ENCODE results near the gene MAGEC3.
"Not testable (repeated sequence)": the region's sequence is repeated elsewhere in the genome, so short reads cannot be mapped to it uniquely, and the experiment has no call there.

MAGEC3 gene

GRCh38 chrX:141857479-141857878 lies 19.4 kb downstream of the MAGEC3 start:
- no peak overlapping the region for H3K27ac ChIP-seq
- TF ChIP-seq CTCF (conservative IDR thresholded peaks at IDR 0.05), result no peak

- no peak overlapping the region for H3K27ac ChIP-seq
- TF ChIP-seq CTCF (conservative IDR thresholded peaks at IDR 0.05), result peak; percentile 35
These were observed 41.5 kb downstream of the MAGEC3 start for GRCh38 chrX:141879616-141880015.

- H3K27ac ChIP-seq, result not testable (repeated sequence)
These were observed 50.7 kb downstream of the MAGEC3 start for GRCh38 chrX:141888811-141889210.

GRCh38 chrX:141894733-141895132 lies 56.6 kb downstream of the MAGEC3 start:
- no peak overlapping the region for H3K27ac ChIP-seq
- TF ChIP-seq CTCF (conservative IDR thresholded peaks at IDR 0.05), result no peak

- H3K27ac ChIP-seq, result no peak overlapping the region
- no peak for TF ChIP-seq CTCF (conservative IDR thresholded peaks at IDR 0.05)
These were observed 59.6 kb downstream of the MAGEC3 start for GRCh38 chrX:141897690-141898089.

GRCh38 chrX:141902366-141902765 lies 64.2 kb downstream of the MAGEC3 start:
- TF ChIP-seq CTCF (conservative IDR thresholded peaks at IDR 0.05), result no peak
- H3K27ac ChIP-seq, result no peak overlapping the region

- no peak for TF ChIP-seq CTCF (conservative IDR thresholded peaks at IDR 0.05)
- no peak within 1 kb of the TSS for H3K27ac ChIP-seq
These were observed 65.5 kb downstream of the MAGEC3 start, which contains the start of gene MAGEC1 for GRCh38 chrX:141903400-141904155. TSS of gene MAGEC1 (plus strand) at chrX:141903894. CDS start at chrX:141905073, 1,179 bp downstream.

GRCh38 chrX:141904262-141904661 lies 66.1 kb downstream of the MAGEC3 start:
- H3K27ac ChIP-seq, result no peak overlapping the region
- no peak for TF ChIP-seq CTCF (conservative IDR thresholded peaks at IDR 0.05)
